HepG2 (cell line): ENCODE results near the gene ZNF500. TPM values are rescaled to one million over a fixed set of nuclear protein-coding genes. Genes with fewer than 3 reads are reported as not detected.

Experiments used
- ATAC-seq: fragments of 200-7000 bp; cut with Tn5 transposase; 3 replicates; pipeline ENCODE4 v1.9.1; 2020; ENCODE audit warnings: mild to moderate bottlenecking, moderate library complexity
- BruUV-seq: library from RNA; stranded (reverse); fragments of 400-500 nt; replicated peaks from 2 replicates; lab custom pipeline; 2021; lab: Mats Ljungman, UMichigan
- CTCF ChIA-PET: fragments of 300-600 bp; formaldehyde crosslinking; extraction: SDS; loops from one replicate; lab custom pipeline; 2021; ENCODE audit warnings: low total read pairs, inconsistent platforms, low intra/inter-chr PET ratio; lab: Yijun Ruan, JAX
- POLR2A ChIA-PET: fragments of 350-600 bp; sonication (Branson Sonifier 250); formaldehyde crosslinking; loops from one replicate; lab custom pipeline; 2020; ENCODE audit warnings: antibody characterized with exemption, inconsistent platforms; lab: Yijun Ruan, JAX
- DNase-seq: peaks from one replicate; pipeline ENCODE4 v3.0.0-alpha.2; 2015; ENCODE audit warnings: low spot score
- FAIRE-seq: peaks from 3 replicates; lab custom pipeline; 2011; peaks lifted over from hg19 to GRCh38; lab: Jason Lieb, UNC
- H2AFZ ChIP-seq: one replicate; pipeline ENCODE4 v1.6.1; 2011; ENCODE audit warnings: low read length, inconsistent platforms
- H3K27ac ChIP-seq: fragments of 300-600 bp; 3 replicates; pipeline ENCODE4 v1.8.0; 2011; ENCODE audit warnings: mixed run types, mild to moderate bottlenecking, mixed read lengths, low read length, inconsistent platforms; ENCODE audit not compliant: insufficient read depth; ENCODE audit errors: extremely low read length
- H3K27me3 ChIP-seq, 2 experiments: fragments of 200-600 bp in 1 of 2; 2 replicates in 1 of 2; 3 replicates in 1 of 2; pipeline versions ENCODE4 v1.6.0 to v1.8.0; 2011; ENCODE audit warnings: low read length in 2 of 2, mild to moderate bottlenecking in 2 of 2, moderate library complexity in 2 of 2, inconsistent platforms in 1 of 2; ENCODE audit not compliant: insufficient read depth in 2 of 2, control insufficient read depth in 1 of 2
- H3K36me3 ChIP-seq, 2 experiments: fragments of 200-600 bp in 1 of 2; replicated peaks in 1 of 2; 2 replicates in 1 of 2; 3 replicates in 1 of 2; pipeline versions ENCODE4 v1.5.1 to v1.8.0; 2011; ENCODE audit warnings: low read length in 2 of 2, inconsistent platforms in 1 of 2; ENCODE audit not compliant: insufficient read depth in 2 of 2, control insufficient read depth in 1 of 2
- H3K4me1 ChIP-seq: 2 replicates; pipeline ENCODE4 v1.5.1; 2012; ENCODE audit warnings: low read length, inconsistent platforms; ENCODE audit not compliant: insufficient read depth
- H3K4me2 ChIP-seq: 2 replicates; pipeline ENCODE4 v1.6.0; 2011; ENCODE audit warnings: low read depth, low read length, inconsistent platforms
- H3K4me3 ChIP-seq, 3 experiments: fragments of 200-600 bp in 1 of 3; sonication (generic), shearing (Covaris generic) in 1 of 3; replicated peaks in 1 of 3; 2 replicates each; pipeline ENCODE4 v1.5.1; 2011 to 2016; ENCODE audit warnings: low read length in 3 of 3, inconsistent platforms in 2 of 3, low read depth in 2 of 3, mild to moderate bottlenecking in 2 of 3, control low read depth in 1 of 3, mixed read lengths in 1 of 3; ENCODE audit not compliant: insufficient read depth in 1 of 3
- H3K79me2 ChIP-seq: one replicate; pipeline ENCODE4 v1.6.1; 2011; ENCODE audit warnings: low read length, inconsistent platforms; ENCODE audit not compliant: insufficient read depth
- H3K9ac ChIP-seq: 2 replicates; pipeline ENCODE4 v1.6.0; 2011; ENCODE audit warnings: mild to moderate bottlenecking, low read depth, low read length, inconsistent platforms; ENCODE audit not compliant: insufficient read depth
- H3K9me3 ChIP-seq: 2 replicates; pipeline ENCODE4 v1.5.1; 2012; ENCODE audit warnings: mild to moderate bottlenecking, low read length
- H4K20me1 ChIP-seq: 2 replicates; pipeline ENCODE4 v1.6.0; 2011; ENCODE audit warnings: inconsistent platforms, mild to moderate bottlenecking, low read length, moderate library complexity; ENCODE audit not compliant: insufficient read depth
- ARID2 ChIP-seq: sonication (generic); formaldehyde crosslinking; IDR thresholded peaks from 2 replicates; pipeline ENCODE4 v1.8.1; 2022; ENCODE audit warnings: mild to moderate bottlenecking, missing genetic modification reagents, borderline replicate concordance
- ATF7 ChIP-seq, 2 experiments: fragments of 450-650 bp in 1 of 2; sonication (generic) in 1 of 2; formaldehyde crosslinking in 1 of 2; IDR thresholded peaks; 2 replicates each; pipeline versions ENCODE4 v1.4.0 to v1.6.1; 2016 to 2020; ENCODE audit warnings: antibody characterized with exemption in 1 of 2, mild to moderate bottlenecking in 1 of 2, missing genetic modification reagents in 1 of 2
- BHLHE40 ChIP-seq: IDR thresholded peaks from 2 replicates; pipeline ENCODE4 v1.6.1; 2011; ENCODE audit warnings: low read length, improper control_type of control experiment
- CENPBD1 ChIP-seq: sonication (generic); formaldehyde crosslinking; IDR thresholded peaks from 2 replicates; pipeline ENCODE4 v1.8.0; 2022; ENCODE audit warnings: missing genetic modification reagents, low read depth, mild to moderate bottlenecking, borderline replicate concordance
- CREB1 ChIP-seq, 2 experiments: fragments of 450-650 bp in 1 of 2; IDR thresholded peaks; 2 replicates each; pipeline ENCODE4 v1.6.1; 2016 to 2017; ENCODE audit warnings: control low read depth in 1 of 2, mild to moderate bottlenecking in 1 of 2, missing compliant biosample characterization in 1 of 2, missing genetic modification characterization in 1 of 2
- FOXP1 ChIP-seq, 2 experiments: fragments of 450-650 bp in 1 of 2; IDR thresholded peaks; 2 replicates each; pipeline ENCODE4 v1.6.1; 2017 to 2018; ENCODE audit warnings: antibody characterized with exemption in 1 of 2
- NFATC3 ChIP-seq: sonication (generic); formaldehyde crosslinking; IDR thresholded peaks from 2 replicates; pipeline ENCODE4 v1.5.1; 2020; ENCODE audit warnings: mild to moderate bottlenecking, missing genetic modification reagents
- SETDB1 ChIP-seq: sonication (generic); formaldehyde crosslinking; IDR thresholded peaks from 2 replicates; pipeline ENCODE4 v1.5.1; 2020; ENCODE audit warnings: missing genetic modification reagents, mild to moderate bottlenecking, borderline replicate concordance
- SP5 ChIP-seq: IDR thresholded peaks from 2 replicates; pipeline ENCODE4 v1.6.1; 2016; ENCODE audit warnings: low read depth, borderline replicate concordance
- WIZ ChIP-seq: sonication (generic); formaldehyde crosslinking; IDR thresholded peaks from 2 replicates; pipeline ENCODE4 v1.5.1; 2020; ENCODE audit warnings: mild to moderate bottlenecking, missing genetic modification reagents
- ZBTB3 ChIP-seq: sonication (generic); formaldehyde crosslinking; IDR thresholded peaks from 2 replicates; pipeline ENCODE4 v1.4.0; 2020; ENCODE audit warnings: low read depth, mild to moderate bottlenecking, moderate library complexity, missing genetic modification reagents, borderline replicate concordance
- ZBTB37 ChIP-seq: sonication (generic); formaldehyde crosslinking; IDR thresholded peaks from 2 replicates; pipeline ENCODE4 v1.4.0; 2020; ENCODE audit warnings: mild to moderate bottlenecking, missing genetic modification reagents
- ZMYM4 ChIP-seq: sonication (generic); formaldehyde crosslinking; IDR thresholded peaks from 2 replicates; pipeline ENCODE4 v1.8.1; 2023; ENCODE audit warnings: mild to moderate bottlenecking, missing genetic modification reagents
- ZNF296 ChIP-seq: sonication (generic); formaldehyde crosslinking; conservative IDR thresholded peaks from 2 replicates; pipeline ENCODE4 v1.5.0; 2020; ENCODE audit warnings: mild to moderate bottlenecking, missing genetic modification reagents
- ZNF703 ChIP-seq: sonication (generic); formaldehyde crosslinking; IDR thresholded peaks from 2 replicates; pipeline ENCODE4 v1.5.1; 2020; ENCODE audit warnings: missing genetic modification reagents, mild to moderate bottlenecking, moderate library complexity, borderline replicate concordance
- WGBS: methylation state at CpG from one replicate; pipeline ENCODE4 v1.1.6; 2017; ENCODE audit warnings: low lambda C conversion rate; 5-methylcytosine and 5-hydroxymethylcytosine counted together
- in situ Hi-C: cut with HindIII; loops from 2 replicates; pipeline ENCODE4 v1.10.0; 2017; ENCODE audit warnings: low pct_unique_long_range_greater_than_20kb; ENCODE audit not compliant: extremely low pct_ligation_motif_present
- intact Hi-C: fragments of 100-400 bp; cut with micrococcal nuclease; formaldehyde crosslinking; loops from one replicate; pipeline ENCODE4 v1.10.0; 2022; ENCODE audit not compliant: unreplicated experiment
- polyA plus RNA-seq, 8 experiments: library from polyadenylated mRNA; depleted of rRNA in 3 of 8; stranded (reverse) in 7 of 8; unstranded in 1 of 8; fragments of >200 nt; fragmentation: Illumina TruSeq in 4 of 8; extraction: Trizol in 4 of 8; gene quantifications; 2 replicates each; pipeline versions ENCODE4 v1.2.1 to v1.2.3, GENCODE V29; 2011 to 2016; ENCODE audit warnings: low read depth in 4 of 8, missing spikeins in 1 of 8, mixed read lengths in 1 of 8; ENCODE audit not compliant: insufficient read depth in 1 of 8
- total RNA-seq, 5 experiments: library from RNA; depleted of rRNA; stranded (reverse); fragments of >200 nt; fragmentation: Illumina TruSeq; extraction: Trizol; gene quantifications; 2 replicates each; pipeline ENCODE4 v1.2.3, GENCODE V29; 2016; ENCODE audit warnings: low read depth in 1 of 5

The ZNF500 gene
- total and polyA plus RNA-seq, 2 of the 13 experiments (the other 11 are each of a cell fraction or from before 2014, with no cell fraction given), result 6.1 to 12.2 TPM

DNA sequence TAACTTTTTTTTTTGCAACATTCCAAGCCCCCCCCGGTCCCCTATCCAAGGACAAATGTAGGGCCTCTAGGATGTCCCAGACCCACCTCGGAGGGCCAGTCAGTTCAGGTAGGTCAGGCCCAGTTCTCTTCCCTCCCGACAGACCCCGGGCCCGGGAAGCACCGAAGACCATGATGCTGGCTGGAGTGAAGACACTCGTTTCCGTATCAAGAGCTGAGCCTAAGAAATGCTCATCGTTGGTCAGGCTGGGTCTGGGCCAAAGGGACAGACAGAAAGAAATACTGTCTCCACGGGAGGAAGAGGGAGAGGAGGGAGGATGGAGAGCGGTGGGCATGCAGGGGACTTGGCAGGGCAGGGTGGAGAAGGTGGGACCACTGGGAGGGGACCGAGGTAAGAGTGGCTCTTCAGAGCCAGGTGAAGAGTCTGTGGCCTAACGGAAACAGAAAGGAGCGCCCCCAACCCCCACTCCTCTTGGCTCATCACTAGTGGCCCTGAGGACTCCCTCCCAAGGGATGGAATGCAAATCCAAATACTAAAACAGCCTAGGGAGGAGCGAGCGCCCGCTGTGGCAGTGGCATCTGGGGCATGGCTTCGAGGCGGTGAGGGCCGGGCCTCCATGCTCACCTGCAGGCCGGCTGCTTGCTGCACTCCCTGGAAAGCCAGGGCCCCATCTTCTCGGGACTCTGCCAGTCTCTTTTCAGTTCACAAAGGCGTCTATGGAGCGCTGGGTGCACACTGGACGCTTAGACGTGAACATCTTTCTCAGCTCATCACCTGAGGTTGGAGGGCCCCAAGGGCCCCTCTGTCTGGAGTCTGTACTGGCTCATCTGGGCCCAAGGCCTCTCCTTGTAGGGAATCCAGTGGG is 37.2 kb upstream of the ZNF500 start:
- no peaks in the 10 kb centered on the region for H3K79me2 ChIP-seq
- FAIRE-seq, result no peak
- no peak overlapping the region for H3K9ac ChIP-seq
- CTCF ChIA-PET, result no interaction called here
- H2AFZ ChIP-seq, result no peak overlapping the region
- no peak for TF ChIP-seq ARID2
- no peak for TF ChIP-seq ZNF703
- no peak for TF ChIP-seq SP5 (CRISPR knock-in tag)
- no peak for TF ChIP-seq ZBTB3 (CRISPR knock-in tag)
- TF ChIP-seq, all 625 proteins: peak for 0
- H3K4me2 ChIP-seq, result no peak overlapping the region
- intact Hi-C loops (loop anchor here (2.0 to 5.0 kb wide), 2 partner anchors 37 to 72 kb away; partner anchors contain the start of genes ANKS3, DNAAF8 and ZNF500), in situ Hi-C loops (no loop called here)
- POLR2A ChIA-PET, result no interaction called here
- 95% methylated on average over 26 of the region's 26 CpGs for WGBS
- no peak for ATAC-seq
- DNase-seq, result no peak
- peaks cover 24% of the 10 kb centered on the region for H3K4me1 ChIP-seq
- no peak overlapping the region for H3K4me3 ChIP-seq
- no peak overlapping the region for H3K27ac ChIP-seq
- H3K9me3 ChIP-seq, result no peaks in the 10 kb centered on the region
- no peaks in the 10 kb centered on the region for H3K27me3 ChIP-seq
- no peaks in the 10 kb centered on the region for H4K20me1 ChIP-seq
- TSS peak; percentile 60 for BruUV-seq
- H3K36me3 ChIP-seq, result peaks cover 1 to 32% of the 10 kb centered on the region in 2 experiments; a peak in 3 of 5 replicates

DNA sequence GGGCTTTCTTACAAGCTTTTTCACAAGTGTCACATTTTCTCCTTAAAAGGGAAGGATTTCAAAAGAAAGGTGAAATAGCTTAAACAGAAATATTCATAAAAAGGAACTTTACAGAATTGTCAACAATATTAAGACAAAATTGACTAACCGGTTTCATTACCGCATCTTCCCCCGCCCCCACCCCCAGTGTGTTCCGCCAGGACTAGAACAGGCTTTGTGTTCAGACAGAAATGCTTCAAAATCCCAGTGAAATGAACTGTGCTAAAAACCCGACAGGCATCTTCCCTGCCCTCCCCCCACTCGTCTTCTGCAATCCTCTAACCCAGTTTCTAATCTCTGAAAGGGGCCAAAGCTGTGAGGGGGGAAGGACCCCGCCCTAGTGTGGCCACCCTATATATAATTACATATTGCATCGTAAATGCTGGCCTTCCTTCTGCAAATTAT is 36.5 kb upstream of the ZNF500 start:
- H3K27me3 ChIP-seq, result no peaks in the 10 kb centered on the region
- peak overlapping the region; percentile 65; the same call in 1 of the 2 replicates for H3K9ac ChIP-seq
- no peaks in the 10 kb centered on the region for H3K9me3 ChIP-seq
- BruUV-seq, result no TSS peak
- FAIRE-seq, result no peak
- H3K4me3 ChIP-seq, result peak overlapping the region in 2 of 3 experiments; percentile 88 to 90; a peak in 5 of 6 replicates
- H3K4me1 ChIP-seq, result peaks cover 24% of the 10 kb centered on the region
- ChIA-PET CTCF (no interaction called here), POLR2A (interaction anchor here (1.0 to 3.7 kb wide), 7 partner anchors 10 to 141 kb away, joined by 3 to 17 read pairs (median 6); partner anchors contain the start of genes ANKS3, DNAAF8, SEPTIN12 and ZNF500)
- DNase-seq, result no peak
- peaks cover 0 to 31% of the 10 kb centered on the region in 2 experiments; a peak in 3 of 5 replicates for H3K36me3 ChIP-seq
- 82% methylated on average over 8 of the region's 8 CpGs for WGBS
- no peak for ATAC-seq
- in situ Hi-C loops (no loop called here), intact Hi-C loops (loop anchor here (2.0 to 5.0 kb wide), 2 partner anchors 37 to 71 kb away; partner anchors contain the start of genes ANKS3, DNAAF8 and ZNF500)
- H2AFZ ChIP-seq, result no peak overlapping the region
- no peaks in the 10 kb centered on the region for H3K79me2 ChIP-seq
- peak overlapping the region; percentile 83 for H3K27ac ChIP-seq
- no peaks in the 10 kb centered on the region for H4K20me1 ChIP-seq
- peak overlapping the region; percentile 93 for H3K4me2 ChIP-seq
- no peak for TF ChIP-seq BHLHE40
- TF ChIP-seq SETDB1 (CRISPR knock-in tag), result no peak
- no peak for TF ChIP-seq WIZ (CRISPR knock-in tag)
- no peak for TF ChIP-seq CENPBD1
- no peak for TF ChIP-seq ZNF296 (CRISPR knock-in tag)
- TF ChIP-seq FOXP1 (IDR thresholded peaks at IDR 0.05), result no peak
- no peak for TF ChIP-seq FOXP1 (CRISPR knock-in tag; IDR thresholded peaks at IDR 0.05)
- no peak for TF ChIP-seq NFATC3
- no peak for TF ChIP-seq ZBTB37 (CRISPR knock-in tag)
- TF ChIP-seq ZMYM4 (CRISPR knock-in tag), result no peak
- no peak for TF ChIP-seq CREB1 (IDR thresholded peaks at IDR 0.05)
- no peak for TF ChIP-seq CREB1 (CRISPR knock-in tag; IDR thresholded peaks at IDR 0.05)
- no peak for TF ChIP-seq ATF7 (IDR thresholded peaks at IDR 0.05)
- TF ChIP-seq ATF7 (CRISPR knock-in tag; IDR thresholded peaks at IDR 0.05), result no peak
